HEK293 (cell line): Measurements from ENCODE around the gene SLC2A11.
"Not testable (repeated sequence)": the region's sequence is repeated elsewhere in the genome, so short reads cannot be mapped to it uniquely, and the experiment has no call there.

Experiments used
- CTCF ChIA-PET: fragments of 350-600 bp; formaldehyde crosslinking; extraction: SDS; loops from one replicate; lab custom pipeline; 2021; ENCODE audit warnings: antibody characterized with exemption; lab: Yijun Ruan, JAX
- POLR2A ChIA-PET: fragments of 300-600 bp; formaldehyde crosslinking; extraction: SDS; loops from one replicate; lab custom pipeline; 2020; ENCODE audit warnings: antibody characterized with exemption, inconsistent platforms; lab: Yijun Ruan, JAX
- H3K27ac ChIP-seq: fragments of 200-500 bp; sonication (Bioruptor generic); 2 replicates; pipeline ENCODE4 v1.5.1; 2014; ENCODE audit warnings: low read depth, low read length, control low read depth, inconsistent platforms; ENCODE audit errors: extremely low read depth
- H3K36me3 ChIP-seq, 2 experiments: fragments of 200-500 bp in 1 of 2; sonication (Bioruptor generic) in 1 of 2; 1 replicate in 1 of 2; 2 replicates in 1 of 2; pipeline ENCODE4 v1.5.1; 2014 to 2017; ENCODE audit warnings: inconsistent platforms in 2 of 2, low read length in 2 of 2; ENCODE audit not compliant: control insufficient read depth in 2 of 2, insufficient read depth in 1 of 2
- H3K4me1 ChIP-seq: fragments of 200-500 bp; sonication (Bioruptor generic); 2 replicates; pipeline ENCODE4 v1.5.1; 2014; ENCODE audit warnings: mild to moderate bottlenecking, low read length, inconsistent platforms; ENCODE audit not compliant: control insufficient read depth, insufficient read depth
- H3K4me3 ChIP-seq: 2 replicates; pipeline ENCODE4 v1.5.1; 2011; ENCODE audit warnings: low read depth, mild to moderate bottlenecking, control low read depth, low read length, moderate library complexity
- H3K9me3 ChIP-seq: fragments of 200-500 bp; sonication (Bioruptor generic); 2 replicates; pipeline ENCODE4 v1.5.1; 2014; ENCODE audit warnings: low read depth, low read length, inconsistent platforms; ENCODE audit not compliant: control insufficient read depth, insufficient read depth
- BCL11B ChIP-seq: fragments of 450-650 bp; formaldehyde crosslinking; IDR thresholded peaks from 2 replicates; pipeline ENCODE4 v1.5.1; 2016; ENCODE audit warnings: low read depth, missing biosample characterization, missing genetic modification characterization
- IKZF3 ChIP-seq: fragments of 450-650 bp; IDR thresholded peaks from 2 replicates; pipeline ENCODE4 v1.5.0; 2018; ENCODE audit warnings: missing biosample characterization, mild to moderate bottlenecking, missing genetic modification characterization, moderate library complexity
- MEIS1 ChIP-seq: sonication (generic); formaldehyde crosslinking; IDR thresholded peaks from 2 replicates; pipeline ENCODE4 v1.8.1; 2022; ENCODE audit warnings: missing genetic modification reagents, mild to moderate bottlenecking, borderline replicate concordance
- MYNN ChIP-seq: fragments of 450-650 bp; formaldehyde crosslinking; IDR thresholded peaks from 2 replicates; pipeline ENCODE4 v1.5.1; 2016; ENCODE audit warnings: missing biosample characterization, missing genetic modification characterization, borderline replicate concordance
- MZF1 ChIP-seq: fragments of 450-650 bp; formaldehyde crosslinking; IDR thresholded peaks from 2 replicates; pipeline ENCODE4 v1.5.1; 2017; ENCODE audit warnings: missing biosample characterization, missing genetic modification characterization, borderline replicate concordance
- PRDM1 ChIP-seq: fragments of 450-650 bp; formaldehyde crosslinking; IDR thresholded peaks from 2 replicates; pipeline ENCODE4; 2016; ENCODE audit warnings: missing biosample characterization, missing genetic modification characterization
- REPIN1 ChIP-seq: fragments of 450-650 bp; formaldehyde crosslinking; IDR thresholded peaks from 2 replicates; pipeline ENCODE4 v1.5.1; 2017; ENCODE audit warnings: missing biosample characterization, missing genetic modification characterization, low read depth
- SCRT1 ChIP-seq: fragments of 450-650 bp; formaldehyde crosslinking; IDR thresholded peaks from 2 replicates; pipeline ENCODE4 v1.5.1; 2016; ENCODE audit warnings: missing biosample characterization, missing genetic modification characterization, borderline replicate concordance
- ZNF112 ChIP-seq: fragments of 450-650 bp; formaldehyde crosslinking; IDR thresholded peaks from 2 replicates; pipeline ENCODE4 v1.5.0; 2017; ENCODE audit warnings: missing biosample characterization, missing genetic modification characterization
- ZNF16 ChIP-seq: fragments of 450-650 bp; formaldehyde crosslinking; IDR thresholded peaks from 2 replicates; pipeline ENCODE4 v1.5.1; 2016; ENCODE audit warnings: low read depth, missing biosample characterization, missing genetic modification characterization
- ZNF202 ChIP-seq: fragments of 450-650 bp; formaldehyde crosslinking; IDR thresholded peaks from 2 replicates; pipeline ENCODE4 v1.5.1; 2016; ENCODE audit warnings: missing biosample characterization, missing genetic modification characterization, borderline replicate concordance
- ZNF223 ChIP-seq: fragments of 450-650 bp; formaldehyde crosslinking; IDR thresholded peaks from 2 replicates; pipeline ENCODE4 v1.5.1; 2016; ENCODE audit warnings: missing biosample characterization, missing genetic modification characterization
- ZNF341 ChIP-seq: fragments of 450-650 bp; formaldehyde crosslinking; IDR thresholded peaks from 2 replicates; pipeline ENCODE4; 2016; ENCODE audit warnings: low read depth, missing biosample characterization, missing genetic modification characterization
- ZNF423 ChIP-seq: fragments of 450-650 bp; formaldehyde crosslinking; IDR thresholded peaks from 2 replicates; pipeline ENCODE4 v1.5.1; 2016; ENCODE audit warnings: missing biosample characterization, missing genetic modification characterization
- ZNF596 ChIP-seq: fragments of 450-650 bp; IDR thresholded peaks from 2 replicates; pipeline ENCODE4 v1.5.0; 2018; ENCODE audit warnings: missing biosample characterization, mild to moderate bottlenecking, missing genetic modification characterization, moderate library complexity
- ZNF624 ChIP-seq: fragments of 450-650 bp; formaldehyde crosslinking; IDR thresholded peaks from 2 replicates; pipeline ENCODE4 v1.5.1; 2017; ENCODE audit warnings: missing biosample characterization, missing genetic modification characterization
- ZSCAN30 ChIP-seq: fragments of 450-650 bp; IDR thresholded peaks from 2 replicates; pipeline ENCODE4 v1.5.1; 2018; ENCODE audit warnings: missing biosample characterization, mild to moderate bottlenecking, missing genetic modification characterization, moderate library complexity
- TF ChIP-seq, protein P1 (sequence below): fragments of 450-650 bp; formaldehyde crosslinking; IDR thresholded peaks from 2 replicates; pipeline ENCODE4 v1.5.1; 2016; ENCODE audit warnings: missing biosample characterization, missing genetic modification characterization
- TF ChIP-seq, protein P2 (sequence below): fragments of 450-650 bp; formaldehyde crosslinking; IDR thresholded peaks from 2 replicates; pipeline ENCODE4 v1.5.0; 2017; ENCODE audit warnings: missing biosample characterization, missing genetic modification characterization, borderline replicate concordance
- TF ChIP-seq, protein P3 (sequence below): fragments of 450-650 bp; formaldehyde crosslinking; IDR thresholded peaks from 2 replicates; pipeline ENCODE4 v1.5.1; 2016; ENCODE audit warnings: missing biosample characterization, missing genetic modification characterization

Gene SLC2A11

GRCh38 chr22:23899042-23899745 is 41.5 kb downstream of the SLC2A11 start:
- no peaks in the 10 kb centered on the region for H3K9me3 ChIP-seq
- H3K27ac ChIP-seq = no peak overlapping the region
- ChIA-PET CTCF (interaction anchor here (0.6 to 0.7 kb wide), 2 partner anchors 271 to 344 kb away, joined by 3 read pairs; no protein-coding TSS in a partner anchor), POLR2A (interaction anchor here (3.2 kb wide), 1 partner anchor 13 kb away, joined by 20 read pairs; no protein-coding TSS in a partner anchor)
- peaks cover 10% of the 10 kb centered on the region for H3K4me1 ChIP-seq
- no peak overlapping the region for H3K4me3 ChIP-seq
- TF ChIP-seq REPIN1 (no peak), SCRT1 (tag by site-specific recombination) (no peak), ZNF223 (no peak), ZNF423 (no peak), MZF1 (tag by site-specific recombination) (no peak), ZNF596 (tag by site-specific recombination) (no peak), ZNF624 (no peak), ZSCAN30 (tag by site-specific recombination) (no peak), IKZF3 (no peak), MEIS1 (CRISPR knock-in tag) (no peak), PRDM1 (tag by site-specific recombination) (no peak), ZNF202 (tag by site-specific recombination) (no peak), ZNF341 (tag by site-specific recombination) (no peak), ZNF16 (no peak), ZNF112 (tag by site-specific recombination) (no peak), MYNN (tag by site-specific recombination) (no peak)
- TF ChIP-seq, protein P1, sequence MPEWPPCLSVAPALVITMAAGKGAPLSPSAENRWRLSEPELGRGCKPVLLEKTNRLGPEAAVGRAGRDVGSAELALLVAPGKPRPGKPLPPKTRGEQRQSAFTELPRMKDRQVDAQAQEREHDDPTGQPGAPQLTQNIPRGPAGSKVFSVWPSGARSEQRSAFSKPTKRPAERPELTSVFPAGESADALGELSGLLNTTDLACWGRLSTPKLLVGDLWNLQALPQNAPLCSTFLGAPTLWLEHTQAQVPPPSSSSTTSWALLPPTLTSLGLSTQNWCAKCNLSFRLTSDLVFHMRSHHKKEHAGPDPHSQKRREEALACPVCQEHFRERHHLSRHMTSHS (tag by site-specific recombination) = no peak
- H3K36me3 ChIP-seq = peaks cover 14 to 31% of the 10 kb centered on the region in 2 experiments

DNA sequence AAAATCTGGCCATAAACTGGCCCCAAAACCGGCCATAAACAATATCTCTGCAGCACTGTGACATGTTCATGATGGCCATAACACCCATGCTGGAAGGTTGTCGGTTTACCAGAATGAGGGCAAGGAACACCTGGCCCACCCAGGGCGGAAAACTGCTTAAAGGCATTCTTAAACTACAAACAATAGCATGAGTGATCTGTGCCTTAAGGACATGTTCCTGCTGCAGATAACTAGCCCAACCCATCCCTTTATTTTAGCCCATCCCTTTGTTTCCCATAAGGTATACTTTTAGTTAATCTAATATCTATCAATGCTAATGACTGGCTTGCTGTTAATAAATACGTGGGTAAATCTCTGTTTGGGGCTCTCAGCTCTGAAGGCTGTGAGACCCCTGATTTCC is 42.6 kb downstream of the SLC2A11 start:
- H3K9me3 ChIP-seq, H3K4me1 ChIP-seq, H3K4me3 ChIP-seq, H3K27ac ChIP-seq, CTCF ChIA-PET: not testable (repeated sequence)
- POLR2A ChIA-PET = interaction anchor here (0.7 to 3.2 kb wide), 2 partner anchors 12 to 37 kb away, joined by 3 to 20 read pairs; no protein-coding TSS in a partner anchor
- peaks cover 14 to 27% of the 10 kb centered on the region in 2 experiments for H3K36me3 ChIP-seq

DNA sequence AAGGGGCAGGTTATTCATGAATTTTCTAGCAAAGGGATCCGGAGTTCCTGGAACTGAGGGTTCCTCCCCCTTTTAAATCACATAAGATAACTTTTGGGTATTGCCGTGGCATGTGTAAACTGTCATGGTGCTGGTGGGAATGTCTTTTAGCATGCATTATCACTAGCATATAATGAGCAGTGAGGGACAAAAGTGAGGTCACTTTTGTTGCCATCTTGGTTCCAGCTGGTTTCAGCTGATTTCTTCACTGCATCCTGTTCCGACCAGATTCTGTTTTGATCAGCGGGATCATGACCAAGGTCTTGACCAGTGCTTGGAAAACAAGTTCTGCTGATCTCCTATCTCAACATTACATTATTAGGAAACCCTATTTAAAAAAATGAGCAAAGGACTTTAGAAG is 43.9 kb downstream of the SLC2A11 start:
- POLR2A ChIA-PET = interaction anchor here (1.0 kb wide), 1 partner anchor 12 kb away, joined by 9 read pairs; no protein-coding TSS in a partner anchor
- CTCF ChIA-PET = interaction anchor here (3.5 kb wide), 1 partner anchor 8 kb away, joined by 26 read pairs; the partner anchor contains the start of gene MIF
- TF ChIP-seq, protein P2, sequence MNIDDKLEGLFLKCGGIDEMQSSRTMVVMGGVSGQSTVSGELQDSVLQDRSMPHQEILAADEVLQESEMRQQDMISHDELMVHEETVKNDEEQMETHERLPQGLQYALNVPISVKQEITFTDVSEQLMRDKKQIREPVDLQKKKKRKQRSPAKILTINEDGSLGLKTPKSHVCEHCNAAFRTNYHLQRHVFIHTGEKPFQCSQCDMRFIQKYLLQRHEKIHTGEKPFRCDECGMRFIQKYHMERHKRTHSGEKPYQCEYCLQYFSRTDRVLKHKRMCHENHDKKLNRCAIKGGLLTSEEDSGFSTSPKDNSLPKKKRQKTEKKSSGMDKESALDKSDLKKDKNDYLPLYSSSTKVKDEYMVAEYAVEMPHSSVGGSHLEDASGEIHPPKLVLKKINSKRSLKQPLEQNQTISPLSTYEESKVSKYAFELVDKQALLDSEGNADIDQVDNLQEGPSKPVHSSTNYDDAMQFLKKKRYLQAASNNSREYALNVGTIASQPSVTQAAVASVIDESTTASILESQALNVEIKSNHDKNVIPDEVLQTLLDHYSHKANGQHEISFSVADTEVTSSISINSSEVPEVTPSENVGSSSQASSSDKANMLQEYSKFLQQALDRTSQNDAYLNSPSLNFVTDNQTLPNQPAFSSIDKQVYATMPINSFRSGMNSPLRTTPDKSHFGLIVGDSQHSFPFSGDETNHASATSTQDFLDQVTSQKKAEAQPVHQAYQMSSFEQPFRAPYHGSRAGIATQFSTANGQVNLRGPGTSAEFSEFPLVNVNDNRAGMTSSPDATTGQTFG (tag by site-specific recombination) = no peak
- TF ChIP-seq, protein P3, sequence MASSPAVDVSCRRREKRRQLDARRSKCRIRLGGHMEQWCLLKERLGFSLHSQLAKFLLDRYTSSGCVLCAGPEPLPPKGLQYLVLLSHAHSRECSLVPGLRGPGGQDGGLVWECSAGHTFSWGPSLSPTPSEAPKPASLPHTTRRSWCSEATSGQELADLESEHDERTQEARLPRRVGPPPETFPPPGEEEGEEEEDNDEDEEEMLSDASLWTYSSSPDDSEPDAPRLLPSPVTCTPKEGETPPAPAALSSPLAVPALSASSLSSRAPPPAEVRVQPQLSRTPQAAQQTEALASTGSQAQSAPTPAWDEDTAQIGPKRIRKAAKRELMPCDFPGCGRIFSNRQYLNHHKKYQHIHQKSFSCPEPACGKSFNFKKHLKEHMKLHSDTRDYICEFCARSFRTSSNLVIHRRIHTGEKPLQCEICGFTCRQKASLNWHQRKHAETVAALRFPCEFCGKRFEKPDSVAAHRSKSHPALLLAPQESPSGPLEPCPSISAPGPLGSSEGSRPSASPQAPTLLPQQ (tag by site-specific recombination) = no peak
- TF ChIP-seq BCL11B (tag by site-specific recombination) = no peak

More for the DNA sequence above, 43.9 kb downstream of the SLC2A11 start:
- no peaks in the 10 kb centered on the region for H3K9me3 ChIP-seq
- no peak overlapping the region for H3K4me3 ChIP-seq
- peaks cover 3% of the 10 kb centered on the region; the same call in 1 of the 2 replicates for H3K4me1 ChIP-seq
- H3K36me3 ChIP-seq = peaks cover 9 to 14% of the 10 kb centered on the region in 2 experiments; a peak in 2 of 3 replicates
- H3K27ac ChIP-seq = no peak overlapping the region
